Measurements from ENCODE around the gene GLYATL2.

The GLYATL2 gene

GRCh38 chr11:58801302-58801701 lies 43.2 kb downstream of the GLYATL2 start:
- no peak for DNase-seq (ENCODE audit: low read depth)

- DNase-seq (ENCODE audit: low read depth), result no peak
These were observed 48.2 kb downstream of the GLYATL2 start for GRCh38 chr11:58796333-58796732.

GRCh38 chr11:58788355-58789023 lies 56.0 kb downstream of the GLYATL2 start:
- peak; percentile 4 for DNase-seq (ENCODE audit: low read depth)

GRCh38 chr11:58787903-58788302 lies 56.6 kb downstream of the GLYATL2 start:
- DNase-seq (ENCODE audit: low read depth), result no peak

- DNase-seq (ENCODE audit: low read depth), result no peak
These were observed 57.8 kb downstream of the GLYATL2 start for GRCh38 chr11:58786693-58787092.

GRCh38 chr11:58784995-58785394 lies 59.5 kb downstream of the GLYATL2 start:
- DNase-seq (ENCODE audit: low read depth), result no peak

Data from stimulated activated CD8-positive, alpha-beta memory T cell treated with anti-CD3 and anti-CD28 coated beads, Interleukin-4, amount 100 ng/mL, for 24 hours (primary cell).